T47D (cell line): ENCODE results near the gene PAGR1.
"Not testable (repeated sequence)": the region's sequence is repeated elsewhere in the genome, so short reads cannot be mapped to it uniquely, and the experiment has no call there.

Experiments used
- DNase-seq, 2 experiments: peaks; one replicate each; pipeline versions ENCODE4 v3.0.0 to v3.0.0-alpha.2; 2011 to 2012; ENCODE audit warnings: low read depth in 1 of 2, low spot score in 1 of 2
- JUND ChIP-seq: IDR thresholded peaks from 2 replicates; pipeline ENCODE4 v1.6.1; 2012; ENCODE audit warnings: low read depth
- in situ Hi-C: cut with HindIII; loops from 2 replicates; pipeline ENCODE4 v1.10.0; 2016; ENCODE audit warnings: low sequenced_read_pairs, low pct_unique_long_range_greater_than_20kb

PAGR1 gene

DNA sequence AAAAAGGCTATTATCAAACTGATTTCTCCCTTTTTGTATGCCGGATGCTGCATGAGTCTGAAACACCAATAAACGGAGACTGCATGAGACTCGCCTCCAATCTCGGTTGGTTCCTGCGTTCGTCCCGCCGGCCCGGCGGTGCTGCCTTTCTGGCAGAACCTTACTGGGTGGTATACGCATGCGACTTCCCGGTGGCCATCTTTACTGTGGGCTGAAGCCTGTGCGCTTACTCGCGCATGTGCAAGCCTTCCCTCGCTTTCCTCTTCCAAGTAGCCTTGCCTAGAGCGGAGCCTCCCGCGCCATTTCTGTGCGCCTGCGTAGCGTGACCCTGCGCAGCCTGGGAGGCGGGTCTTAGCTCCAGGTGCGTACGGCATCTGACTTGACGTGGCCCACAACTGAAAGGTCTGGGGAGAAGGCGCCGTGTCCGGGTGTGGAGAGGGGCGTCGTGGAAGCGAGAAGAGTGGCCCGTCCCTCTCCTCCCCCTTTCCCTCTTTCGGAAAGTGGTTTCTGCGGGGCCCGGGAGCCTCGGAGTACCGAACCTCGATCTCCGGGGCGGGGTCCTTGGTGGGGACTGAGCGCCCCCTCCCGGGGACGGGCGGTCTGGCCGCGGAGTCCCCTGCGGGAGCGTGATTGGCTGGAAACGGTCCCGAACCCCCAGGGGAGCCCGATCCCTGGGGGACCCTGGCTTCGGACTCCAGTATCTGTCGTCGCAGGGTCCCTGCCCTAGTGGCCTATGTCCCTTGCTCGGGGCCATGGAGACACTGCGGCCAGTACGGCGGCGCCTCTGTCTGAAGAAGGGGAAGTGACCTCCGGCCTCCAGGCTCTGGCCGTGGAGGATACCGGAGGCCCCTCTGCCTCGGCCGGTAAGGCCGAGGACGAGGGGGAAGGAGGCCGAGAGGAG, at the start of gene PAGR1:
Gene PAGR1, plus strand, starts transcription at position 360 of the 901 bp plus-strand sequence. Its CDS starts 374 bp downstream, at position 734.
- peak; percentile 97 to 99 for DNase-seq
- no peak for TF ChIP-seq JUND
- in situ Hi-C loops: no loop called here

DNA sequence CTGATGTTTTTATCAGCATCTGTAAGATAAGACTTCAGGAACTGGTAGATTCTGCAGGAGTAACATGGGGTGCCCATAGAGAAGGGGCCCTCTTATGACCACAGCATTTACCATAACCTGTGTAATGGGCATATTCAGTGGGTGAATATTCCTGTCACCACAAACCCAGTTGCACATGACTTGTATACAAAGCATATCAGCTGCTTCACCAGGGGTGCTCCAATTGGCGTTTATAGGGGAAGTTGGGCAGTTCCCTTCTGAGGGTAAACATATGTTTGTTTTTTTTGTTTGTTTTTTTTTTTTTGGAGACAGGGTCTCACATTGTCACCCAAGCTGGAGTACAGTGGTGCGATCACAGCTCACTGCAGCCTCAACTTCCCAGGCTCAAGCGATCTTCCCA, 49.4 kb upstream of the PAGR1 start:
- in situ Hi-C loops: no loop called here

DNA sequence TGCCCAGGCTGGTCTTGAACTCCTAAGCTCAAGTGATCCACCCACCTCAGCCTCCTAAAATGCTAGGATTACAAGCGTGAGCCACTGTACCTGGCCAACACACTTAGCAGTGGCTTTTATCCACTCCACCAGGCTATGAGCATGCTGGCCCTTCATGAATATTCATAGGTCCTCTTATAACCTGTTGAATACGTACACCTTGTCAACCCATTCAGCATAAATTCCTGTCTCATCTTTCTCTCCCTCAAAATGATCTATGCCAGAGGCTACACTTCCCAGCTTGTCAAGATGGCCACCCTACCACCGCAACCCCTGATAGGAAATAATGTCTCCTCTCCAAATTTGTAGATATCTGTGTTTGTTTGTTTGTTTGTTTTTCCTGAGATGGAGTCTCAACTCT, 48.9 kb upstream of the PAGR1 start:
- no peak for DNase-seq
- no peak for TF ChIP-seq JUND
- in situ Hi-C loops: no loop called here

More for the DNA sequence above, 49.4 kb upstream of the PAGR1 start:
- TF ChIP-seq JUND: no peak
- no peak for DNase-seq

DNA sequence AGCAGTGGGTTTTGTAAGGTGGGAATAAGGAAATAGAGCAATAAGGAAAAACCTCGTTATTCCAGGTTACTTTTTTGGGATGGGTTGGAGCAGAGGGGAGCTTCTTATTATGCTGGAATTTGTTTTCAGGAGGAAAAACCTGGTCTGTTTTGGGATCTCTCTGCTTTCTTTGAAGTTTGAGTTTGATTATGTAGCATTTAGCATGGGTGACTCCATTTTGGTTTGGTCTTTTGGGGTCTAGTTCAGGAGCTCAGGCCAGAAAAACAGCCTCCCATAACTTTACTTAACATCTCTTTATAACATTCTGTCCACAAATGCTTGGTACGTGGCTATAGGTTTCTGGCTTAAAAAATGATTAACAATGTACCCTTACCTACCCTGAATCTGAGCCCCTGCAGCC, 46.4 kb upstream of the PAGR1 start:
- no peak for TF ChIP-seq JUND
- in situ Hi-C loops: no loop called here
- no peak for DNase-seq

DNA sequence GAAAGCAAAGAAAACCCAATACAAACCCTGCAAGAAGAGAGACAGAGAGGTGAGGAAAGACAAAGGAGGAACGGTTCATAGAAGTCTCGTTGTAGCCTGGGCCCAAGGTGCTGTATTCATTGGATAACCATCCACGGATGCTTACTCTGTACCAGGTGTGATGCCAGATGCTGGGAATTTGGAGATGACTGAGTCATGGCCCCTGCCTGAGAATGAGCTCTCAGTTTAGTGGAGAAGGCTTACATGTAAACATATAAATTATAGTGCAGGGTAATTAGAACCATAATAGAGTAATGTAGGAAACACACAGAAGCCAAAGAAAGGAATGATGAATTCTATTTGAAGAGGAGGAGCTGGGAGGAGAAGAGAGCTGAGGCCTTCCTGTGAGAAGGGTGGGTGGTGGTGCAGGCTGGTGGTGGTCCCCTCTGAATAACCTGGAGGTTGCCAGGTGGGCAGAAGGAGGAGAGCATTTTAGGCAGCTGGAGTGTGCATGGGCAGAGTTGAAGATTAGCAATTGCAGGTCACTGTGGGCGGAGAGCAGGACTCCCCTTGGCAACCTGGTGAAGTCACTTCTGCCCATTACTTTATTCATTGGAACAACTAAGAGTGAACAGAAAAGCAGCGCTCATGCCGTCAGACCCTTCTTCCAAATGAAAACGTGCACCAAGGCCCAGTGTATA, 45.6 kb upstream of the PAGR1 start:
- in situ Hi-C loops: no loop called here
- DNase-seq: no peak

DNA sequence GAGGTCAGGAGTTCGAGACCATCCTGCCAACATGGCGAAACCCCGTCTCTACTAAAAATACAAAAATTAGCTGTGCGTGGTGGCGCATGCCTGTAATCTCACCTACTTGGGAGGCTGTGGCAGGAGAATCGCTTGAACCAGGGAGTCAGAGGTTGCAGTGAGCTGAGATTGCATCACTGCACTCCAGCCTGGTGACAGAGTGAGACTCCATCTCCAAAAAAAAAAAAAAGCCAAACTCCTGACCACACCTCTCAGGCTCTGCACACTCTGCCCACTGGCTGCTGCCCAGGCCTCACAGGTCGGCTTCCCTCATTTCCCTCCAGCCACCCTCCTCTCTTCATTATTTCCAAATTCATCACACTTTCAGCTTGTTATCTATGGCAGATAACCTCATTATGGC, 43.6 kb upstream of the PAGR1 start:
- in situ Hi-C loops, DNase-seq: not testable (repeated sequence)

More for the DNA sequence above, 45.6 kb upstream of the PAGR1 start:
- TF ChIP-seq JUND: no peak

DNA sequence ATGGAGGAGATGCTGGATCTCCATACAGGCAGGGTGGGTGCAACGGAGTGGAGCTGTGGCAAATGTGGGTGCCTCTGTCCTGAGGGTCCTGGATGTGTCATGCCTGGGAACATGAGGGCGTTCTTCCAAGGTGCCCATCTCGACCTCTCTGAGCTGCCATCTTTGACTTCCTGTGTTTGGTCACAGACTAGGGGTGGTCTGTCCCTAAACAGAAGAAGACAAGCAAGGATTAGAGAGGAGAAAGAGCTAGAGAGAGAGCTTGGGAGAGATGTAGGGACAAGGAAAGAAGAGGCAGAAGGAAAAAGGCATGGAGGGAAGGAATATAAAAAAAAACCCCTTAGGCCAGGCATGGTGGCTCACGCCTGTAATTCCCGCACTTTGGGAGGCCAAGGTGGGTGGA, 41.2 kb upstream of the PAGR1 start:
- no peak for TF ChIP-seq JUND
- DNase-seq: no peak
- in situ Hi-C loops: no loop called here

DNA sequence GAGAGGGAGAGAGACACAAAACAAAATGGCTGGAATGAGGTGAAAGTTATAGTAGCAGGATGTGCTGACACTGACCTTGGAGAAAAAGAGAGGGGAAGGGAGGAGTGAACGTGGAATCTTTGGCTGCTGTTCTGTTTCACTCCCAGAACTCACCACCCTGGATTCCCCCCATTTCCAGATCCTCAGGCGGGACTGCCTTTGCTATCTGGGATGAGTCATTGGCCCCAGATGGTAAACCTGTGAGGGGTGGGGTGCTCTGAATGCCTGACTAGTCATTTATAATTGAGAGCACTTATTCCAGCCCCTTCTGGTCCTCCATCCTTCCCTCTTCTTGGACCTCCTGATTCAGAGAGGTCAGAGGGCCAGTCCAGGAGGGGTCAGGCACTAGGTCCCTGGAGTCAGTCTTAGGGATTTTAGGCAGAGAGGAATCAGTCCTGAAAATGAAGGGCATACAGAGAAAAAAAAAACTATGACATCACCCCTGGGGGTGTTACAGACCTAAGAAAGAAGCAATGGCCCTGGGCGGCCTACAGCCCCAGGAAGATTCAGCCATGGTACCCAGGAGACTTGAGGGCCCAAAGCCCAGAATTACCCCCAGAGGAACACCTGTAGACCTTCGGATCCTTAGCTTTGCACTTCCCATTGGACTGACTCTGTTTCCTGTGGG, 40.1 kb upstream of the PAGR1 start:
- no peak for DNase-seq
- TF ChIP-seq JUND: no peak
- in situ Hi-C loops: no loop called here

DNA sequence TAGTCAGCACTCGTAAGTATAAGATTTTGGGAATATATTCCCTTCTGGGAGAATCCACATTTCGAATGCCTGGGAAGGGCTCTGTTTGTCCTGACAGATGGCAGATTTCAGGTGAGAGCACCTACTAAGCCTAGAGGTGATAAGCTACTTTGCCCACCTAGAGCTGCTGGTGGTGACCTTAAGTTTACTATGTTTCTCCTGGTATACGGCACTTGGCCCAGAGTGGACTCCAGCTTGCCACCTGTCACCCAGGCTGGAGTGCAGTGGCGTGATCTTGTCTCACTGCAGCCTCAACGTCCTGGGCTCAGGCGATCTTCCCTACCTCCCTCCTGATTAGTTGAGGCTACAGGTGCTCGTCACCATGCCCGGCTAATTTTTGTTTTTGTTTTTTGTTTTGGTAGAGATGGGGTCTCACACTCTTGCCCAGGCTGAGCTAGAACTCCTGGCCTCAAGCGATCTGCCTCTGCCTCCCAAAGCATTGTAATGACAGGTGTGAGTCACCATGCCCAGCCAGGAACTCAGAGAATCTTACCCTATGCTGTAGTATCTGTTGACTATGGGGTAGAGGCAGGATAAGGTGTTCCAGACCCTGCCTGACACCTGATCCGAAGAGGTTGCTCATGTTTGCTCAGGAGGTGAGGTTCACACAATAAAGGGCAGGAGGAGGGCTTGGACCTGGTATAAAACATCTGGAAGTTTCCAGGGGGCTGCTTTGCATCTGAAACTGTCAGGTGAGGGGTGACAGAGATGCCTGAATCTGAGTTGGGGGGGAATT, 38.2 kb upstream of the PAGR1 start, which contains the start of gene ZG16:
Gene ZG16, plus strand, starts transcription at position 681 of the 775 bp plus-strand sequence. CDS start 1,011 bp downstream, outside the sequence.
- DNase-seq: no peak
- in situ Hi-C loops: no loop called here
- no peak for TF ChIP-seq JUND

DNA sequence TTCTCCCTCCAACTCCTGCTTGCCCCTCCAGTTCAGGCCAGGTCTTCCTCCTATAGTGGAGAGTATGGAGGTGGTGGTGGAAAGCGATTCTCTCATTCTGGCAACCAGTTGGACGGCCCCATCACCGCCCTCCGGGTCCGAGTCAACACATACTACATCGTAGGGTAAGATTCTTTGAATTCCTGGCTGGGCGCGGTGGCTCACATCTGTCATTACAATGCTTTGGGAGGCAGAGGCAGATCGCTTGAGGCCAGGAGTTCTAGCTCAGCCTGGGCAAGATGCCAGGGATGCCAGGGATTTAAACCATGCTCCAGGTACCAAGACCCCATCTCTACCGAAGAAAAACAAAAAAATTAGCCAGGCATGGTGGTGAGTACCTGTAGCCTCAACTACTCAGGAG, 36.5 kb upstream of the PAGR1 start:
- no peak for TF ChIP-seq JUND
- in situ Hi-C loops: no loop called here
- DNase-seq: peak; percentile 21 to 85

DNA sequence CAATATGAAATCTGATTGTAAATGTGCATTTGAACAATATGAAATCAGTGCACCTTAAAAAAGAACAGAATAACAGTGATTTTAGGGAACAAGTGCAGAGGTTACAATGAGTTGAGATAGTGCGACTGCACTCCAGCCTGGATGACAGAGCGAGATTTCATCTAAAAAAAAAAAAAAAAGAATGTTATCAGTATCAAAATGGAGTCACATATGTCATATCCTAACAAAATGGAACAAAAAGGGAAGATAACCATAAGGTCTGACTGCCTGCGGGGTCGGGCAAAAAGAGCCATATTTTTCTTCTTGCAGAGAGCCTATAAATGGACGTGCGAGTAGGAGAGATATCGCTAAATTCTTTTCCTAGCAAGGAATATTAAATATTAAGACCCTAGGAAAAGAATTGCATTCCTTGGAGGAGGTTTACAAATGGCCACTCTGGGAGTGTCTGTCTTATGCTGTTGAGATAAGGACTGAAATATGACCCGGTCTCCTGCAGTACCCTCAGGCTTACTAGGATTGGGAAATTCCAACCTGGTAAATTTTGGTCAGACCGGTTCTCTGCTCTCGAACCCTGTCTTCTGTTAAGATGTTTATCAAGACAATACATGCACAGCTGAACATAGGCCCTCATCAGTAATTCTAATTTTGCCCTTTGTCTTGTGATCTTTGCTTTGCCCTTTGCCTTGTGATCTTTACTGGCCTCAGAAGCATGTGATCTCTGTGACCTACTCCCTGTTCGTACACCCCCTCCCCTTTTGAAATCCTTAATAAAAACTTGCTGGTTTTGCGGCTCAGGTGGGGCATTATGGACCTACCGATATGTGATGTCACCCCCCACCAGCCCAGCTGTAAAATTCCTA, 32.6 kb upstream of the PAGR1 start:
- DNase-seq: peak in 1 of 2 experiments; percentile 76
- in situ Hi-C loops: not testable (repeated sequence)
